MCF 10A (cell line): Measurements from ENCODE around the gene GNG13. TPM values are rescaled to one million over a fixed set of nuclear protein-coding genes. Genes with fewer than 3 reads are reported as not detected.

Source experiments
- BruUV-seq: library from RNA; stranded (reverse); fragments of 400-500 nt; replicated peaks from 2 replicates; lab custom pipeline; 2021; lab: Mats Ljungman, UMichigan
- CTCF ChIA-PET: fragments of 300-600 bp; sonication (Branson Sonifier 250); formaldehyde crosslinking; extraction: SDS; loops from one replicate; lab custom pipeline; 2021; ENCODE audit warnings: antibody characterized with exemption, inconsistent platforms; lab: Yijun Ruan, JAX
- POLR2A ChIA-PET: fragments of 300-600, 350-650 bp; sonication (Branson Sonifier 250); formaldehyde crosslinking; extraction: SDS; loops from one replicate; lab custom pipeline; 2020; ENCODE audit warnings: antibody characterized with exemption, inconsistent platforms; lab: Yijun Ruan, JAX
- DNase-seq: peaks from one replicate; pipeline ENCODE4 v3.0.0-alpha.2; 2018; ENCODE audit not compliant: unreplicated experiment
- H3K27ac Mint-ChIP-seq: one replicate; pipeline ENCODE4 v1.8.0; 2022; ENCODE audit warnings: mild to moderate bottlenecking, low read depth, mixed read lengths; ENCODE audit not compliant: unreplicated experiment
- H3K27me3 Mint-ChIP-seq: one replicate; pipeline ENCODE4 v1.8.0; 2022; ENCODE audit warnings: mixed read lengths; ENCODE audit not compliant: insufficient read depth, unreplicated experiment
- H3K36me3 Mint-ChIP-seq: one replicate; pipeline ENCODE4 v1.8.0; 2022; ENCODE audit warnings: mild to moderate bottlenecking, moderate library complexity, mixed read lengths; ENCODE audit not compliant: insufficient read depth, unreplicated experiment
- H3K4me1 Mint-ChIP-seq: one replicate; pipeline ENCODE4 v1.8.0; 2022; ENCODE audit warnings: mixed read lengths; ENCODE audit not compliant: insufficient read depth, unreplicated experiment
- H3K4me3 Mint-ChIP-seq: one replicate; pipeline ENCODE4 v1.8.0; 2022; ENCODE audit warnings: mild to moderate bottlenecking, moderate library complexity, mixed read lengths; ENCODE audit not compliant: unreplicated experiment
- H3K9me3 Mint-ChIP-seq: one replicate; pipeline ENCODE4 v1.8.0; 2022; ENCODE audit warnings: mixed read lengths; ENCODE audit not compliant: unreplicated experiment
- CTCF ChIP-seq: fragments of 200-600 bp; IDR thresholded peaks from one replicate; pipeline ENCODE4 v1.8.0; 2022; ENCODE audit warnings: antibody characterized with exemption, mild to moderate bottlenecking; ENCODE audit not compliant: unreplicated experiment
- intact Hi-C: fragments of 100-400 bp; cut with micrococcal nuclease; formaldehyde crosslinking; loops from 2 replicates; pipeline ENCODE4 v1.14.1; 2022
- total RNA-seq: library from RNA; stranded (reverse); gene quantifications from 2 replicates; pipeline ENCODE4 v1.2.3, GENCODE V29; 2022

GNG13 gene
- total RNA-seq, 1 experiment from 2014 or later: not detected

DNA sequence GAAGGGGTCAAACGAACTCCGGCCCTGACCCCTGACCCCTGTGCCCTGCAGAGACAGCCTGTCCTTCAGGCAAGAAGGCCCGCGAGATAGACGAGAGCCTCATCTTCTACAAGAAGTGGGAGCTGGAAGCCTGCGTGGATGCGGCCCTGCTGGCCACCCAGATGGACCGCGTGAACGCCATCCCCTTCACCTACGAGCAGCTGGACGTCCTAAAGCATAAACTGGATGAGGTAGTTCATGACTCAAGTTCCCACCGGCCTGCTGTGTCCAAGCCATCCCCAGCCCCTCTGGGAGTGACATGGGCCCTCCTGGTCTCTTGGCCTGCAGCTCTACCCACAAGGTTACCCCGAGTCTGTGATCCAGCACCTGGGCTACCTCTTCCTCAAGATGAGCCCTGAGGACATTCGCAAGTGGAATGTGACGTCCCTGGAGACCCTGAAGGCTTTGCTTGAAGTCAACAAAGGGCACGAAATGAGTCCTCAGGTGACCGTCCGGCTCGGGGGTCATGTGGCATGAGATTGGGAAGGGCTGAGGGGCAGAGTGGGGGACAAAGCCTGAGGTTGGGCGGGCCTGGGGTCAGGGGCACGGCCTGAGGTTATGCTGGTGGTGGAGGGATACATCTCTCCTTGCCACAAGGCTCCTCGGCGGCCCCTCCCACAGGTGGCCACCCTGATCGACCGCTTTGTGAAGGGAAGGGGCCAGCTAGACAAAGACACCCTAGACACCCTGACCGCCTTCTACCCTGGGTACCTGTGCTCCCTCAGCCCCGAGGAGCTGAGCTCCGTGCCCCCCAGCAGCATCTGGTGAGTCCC, 34.3 kb downstream of the GNG13 start:
- BruUV-seq: no TSS peak
- H3K4me3 Mint-ChIP-seq: no peak overlapping the region
- DNase-seq: no peak
- no peak overlapping the region for H3K27ac Mint-ChIP-seq
- ChIA-PET POLR2A (no interaction called here), CTCF (interaction anchor here (1.0 kb wide), 1 partner anchor 10 kb away, joined by 3 read pairs; no protein-coding TSS in a partner anchor)
- H3K36me3 Mint-ChIP-seq: no peaks in the 10 kb centered on the region
- TF ChIP-seq CTCF: no peak
- H3K4me1 Mint-ChIP-seq: peaks cover 5% of the 10 kb centered on the region
- intact Hi-C loops: no loop called here
- no peaks in the 10 kb centered on the region for H3K9me3 Mint-ChIP-seq
- no peaks in the 10 kb centered on the region for H3K27me3 Mint-ChIP-seq

- Mint-ChIP-seq H3K4me1 (peaks cover 10% of the 10 kb centered on the region), H3K27me3 (no peaks in the 10 kb centered on the region), H3K27ac (no peak overlapping the region), H3K9me3 (no peaks in the 10 kb centered on the region), H3K4me3 (no peak overlapping the region), H3K36me3 (no peaks in the 10 kb centered on the region)
- no TSS peak for BruUV-seq
- no peak for DNase-seq
- intact Hi-C loops: no loop called here
- POLR2A ChIA-PET: no interaction called here
- CTCF ChIA-PET: interaction anchor here (1.0 kb wide), 1 partner anchor 10 kb away, joined by 3 read pairs; no protein-coding TSS in a partner anchor
- no peak for TF ChIP-seq CTCF
These were observed 35.1 kb downstream of the GNG13 start for GRCh38 chr16:765488-765865.

DNA sequence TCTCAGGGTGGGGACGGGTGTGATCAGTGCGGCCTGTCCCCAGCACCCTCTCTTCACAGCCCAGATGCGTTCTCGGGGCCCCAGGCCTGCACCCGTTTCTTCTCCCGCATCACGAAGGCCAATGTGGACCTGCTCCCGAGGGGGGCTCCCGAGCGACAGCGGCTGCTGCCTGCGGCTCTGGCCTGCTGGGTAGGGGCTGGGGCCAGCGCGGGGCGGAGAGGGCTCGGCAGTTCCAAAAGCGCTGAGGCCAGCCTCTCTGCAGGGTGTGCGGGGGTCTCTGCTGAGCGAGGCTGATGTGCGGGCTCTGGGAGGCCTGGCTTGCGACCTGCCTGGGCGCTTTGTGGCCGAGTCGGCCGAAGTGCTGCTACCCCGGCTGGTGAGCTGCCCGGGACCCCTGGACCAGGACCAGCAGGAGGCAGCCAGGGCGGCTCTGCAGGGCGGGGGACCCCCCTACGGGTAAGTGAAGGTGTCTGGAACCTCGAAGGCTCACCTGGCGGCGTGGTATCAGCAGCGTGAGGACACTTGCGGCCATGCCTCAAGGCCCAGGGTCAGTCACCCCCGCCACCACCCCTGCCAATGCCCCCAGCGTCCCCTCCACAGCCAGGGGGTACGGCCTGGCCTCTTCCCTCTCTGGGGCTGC, 35.6 kb downstream of the GNG13 start:
- Mint-ChIP-seq H3K27me3 (no peaks in the 10 kb centered on the region), H3K36me3 (no peaks in the 10 kb centered on the region), H3K9me3 (no peaks in the 10 kb centered on the region), H3K4me3 (no peak overlapping the region), H3K27ac (no peak overlapping the region), H3K4me1 (peaks cover 10% of the 10 kb centered on the region)
- BruUV-seq: no TSS peak
- intact Hi-C loops: no loop called here
- no peak for TF ChIP-seq CTCF
- POLR2A ChIA-PET: no interaction called here
- no peak for DNase-seq
- CTCF ChIA-PET: no interaction called here

DNA sequence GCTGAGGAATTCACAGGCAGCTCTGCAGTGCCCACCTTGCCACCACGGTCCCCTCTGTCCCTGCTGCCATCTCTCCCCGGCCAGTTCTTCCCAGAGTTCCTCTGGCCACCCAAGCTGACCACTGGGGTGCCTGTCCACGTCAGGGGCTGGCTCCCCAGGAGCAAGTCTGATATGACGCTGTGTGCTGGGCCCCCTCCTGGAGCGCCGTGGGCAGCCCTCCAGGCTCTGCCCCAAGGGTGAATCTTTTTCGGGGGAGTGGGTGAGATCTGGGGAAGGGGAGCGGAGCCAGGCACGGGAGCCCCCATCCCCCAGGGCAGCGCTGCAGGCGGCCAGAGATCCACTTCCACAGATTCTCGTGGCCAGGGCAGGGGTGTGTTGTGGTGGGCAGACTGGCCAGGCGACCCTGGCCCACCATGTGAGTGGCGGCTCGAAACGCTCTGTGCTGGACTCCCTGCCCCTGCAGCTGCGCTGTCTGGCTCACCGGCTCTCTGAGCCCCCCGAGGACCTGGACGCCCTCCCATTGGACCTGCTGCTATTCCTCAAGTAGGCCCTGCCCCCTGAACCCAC, 36.3 kb downstream of the GNG13 start:
- POLR2A ChIA-PET: no interaction called here
- Mint-ChIP-seq H3K27ac (no peak overlapping the region), H3K36me3 (no peaks in the 10 kb centered on the region), H3K9me3 (no peaks in the 10 kb centered on the region), H3K4me3 (no peak overlapping the region), H3K27me3 (no peaks in the 10 kb centered on the region), H3K4me1 (peaks cover 10% of the 10 kb centered on the region)
- CTCF ChIA-PET: no interaction called here
- no TSS peak for BruUV-seq
- no peak for TF ChIP-seq CTCF
- intact Hi-C loops: no loop called here
- DNase-seq: no peak
